ENCODE measurements around the gene FPR3.
"Not testable (repeated sequence)": the region's sequence is repeated elsewhere in the genome, so short reads cannot be mapped to it uniquely, and the experiment has no call there.

FPR3 gene

DNA sequence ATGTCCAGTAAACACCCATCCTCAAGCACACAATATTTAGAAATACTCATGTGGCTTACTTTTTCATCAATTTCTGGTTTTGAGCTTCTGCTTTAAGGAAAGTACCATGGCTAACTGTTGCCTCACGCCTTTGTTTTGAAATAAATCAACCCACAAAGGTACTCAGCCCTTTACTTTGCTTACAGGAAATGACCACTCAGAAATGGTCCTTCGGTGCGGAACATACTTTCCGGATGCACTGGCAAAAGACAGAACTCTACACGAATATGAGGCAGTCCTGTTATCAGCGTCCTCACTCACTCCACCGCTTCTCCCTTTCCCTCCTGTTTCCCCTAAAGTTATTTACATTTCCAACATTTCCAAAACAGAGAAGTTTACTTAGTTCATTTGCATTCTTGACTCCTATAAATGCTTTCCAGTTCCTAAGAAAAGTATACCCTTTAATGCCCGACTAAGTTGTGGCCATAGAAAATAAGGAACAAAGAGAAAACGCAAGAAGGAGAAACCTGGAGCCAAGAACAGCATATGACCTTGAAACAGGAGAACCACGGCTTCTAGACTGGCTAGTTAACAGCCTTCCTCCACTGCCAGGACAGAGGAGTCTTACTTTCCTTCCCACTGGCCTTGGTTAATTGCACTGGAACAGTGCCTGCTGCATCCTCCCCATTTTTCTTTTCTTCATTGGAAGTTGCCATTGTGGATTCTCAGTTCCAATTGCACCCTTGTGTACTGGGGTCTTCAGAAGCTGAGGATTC lies 23.4 kb upstream of the FPR3 start:
- DNase-seq (ENCODE audit: extremely low read depth, low read depth): no peak
- TF ChIP-seq, protein P1, sequence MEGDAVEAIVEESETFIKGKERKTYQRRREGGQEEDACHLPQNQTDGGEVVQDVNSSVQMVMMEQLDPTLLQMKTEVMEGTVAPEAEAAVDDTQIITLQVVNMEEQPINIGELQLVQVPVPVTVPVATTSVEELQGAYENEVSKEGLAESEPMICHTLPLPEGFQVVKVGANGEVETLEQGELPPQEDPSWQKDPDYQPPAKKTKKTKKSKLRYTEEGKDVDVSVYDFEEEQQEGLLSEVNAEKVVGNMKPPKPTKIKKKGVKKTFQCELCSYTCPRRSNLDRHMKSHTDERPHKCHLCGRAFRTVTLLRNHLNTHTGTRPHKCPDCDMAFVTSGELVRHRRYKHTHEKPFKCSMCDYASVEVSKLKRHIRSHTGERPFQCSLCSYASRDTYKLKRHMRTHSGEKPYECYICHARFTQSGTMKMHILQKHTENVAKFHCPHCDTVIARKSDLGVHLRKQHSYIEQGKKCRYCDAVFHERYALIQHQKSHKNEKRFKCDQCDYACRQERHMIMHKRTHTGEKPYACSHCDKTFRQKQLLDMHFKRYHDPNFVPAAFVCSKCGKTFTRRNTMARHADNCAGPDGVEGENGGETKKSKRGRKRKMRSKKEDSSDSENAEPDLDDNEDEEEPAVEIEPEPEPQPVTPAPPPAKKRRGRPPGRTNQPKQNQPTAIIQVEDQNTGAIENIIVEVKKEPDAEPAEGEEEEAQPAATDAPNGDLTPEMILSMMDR (IDR thresholded peaks at IDR 0.05; ENCODE audit: low read depth, low read length, missing control alignments): no peak
- no peak overlapping the region for H3K4me3 ChIP-seq (replicated peaks; ENCODE audit: low read depth, low read length)

DNA sequence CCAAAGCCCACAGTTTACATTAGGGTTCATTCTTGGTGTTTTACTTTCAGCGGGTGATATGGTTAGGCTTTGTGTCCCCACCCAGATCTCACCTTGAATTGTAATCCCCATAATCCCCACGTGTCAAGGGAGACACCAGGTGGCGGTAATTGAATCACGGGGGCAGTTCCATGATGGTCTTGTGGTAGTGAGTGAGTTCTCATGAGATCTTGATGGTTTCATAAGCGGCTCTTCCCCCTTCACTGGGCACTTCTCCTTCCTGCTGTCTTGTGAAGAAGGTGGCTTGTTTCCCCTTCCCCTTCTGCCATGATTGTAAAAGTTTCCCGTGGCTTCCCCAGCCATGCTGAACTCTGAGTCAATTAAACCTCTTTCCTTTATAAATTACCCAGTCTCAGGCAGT lies 22.0 kb upstream of the FPR3 start:
- DNase-seq (ENCODE audit: extremely low read depth, low read depth): no peak
- TF ChIP-seq, protein P1 (IDR thresholded peaks at IDR 0.05; ENCODE audit: low read depth, low read length, missing control alignments): no peak
- H3K4me3 ChIP-seq (replicated peaks; ENCODE audit: low read depth, low read length): no peak overlapping the region

DNA sequence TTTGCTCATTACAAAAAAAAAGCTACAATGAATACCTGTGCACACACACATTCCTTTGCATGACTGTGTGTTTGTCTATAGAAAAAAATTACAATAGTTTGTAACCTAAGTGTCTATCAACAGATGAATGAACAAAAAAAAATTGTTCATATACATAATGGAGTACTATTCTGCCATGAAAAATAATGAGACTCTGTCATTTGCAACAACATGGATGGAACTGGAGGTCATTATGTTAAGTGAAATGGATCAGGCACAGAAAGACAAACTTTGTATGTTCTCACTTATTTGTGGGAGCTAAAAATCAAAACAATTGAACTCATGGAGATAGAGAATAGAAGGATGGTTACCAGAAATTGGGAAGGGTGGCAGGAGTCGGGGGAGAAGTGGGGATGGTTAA lies 18.4 kb upstream of the FPR3 start:
- DNase-seq (ENCODE audit: extremely low read depth, low read depth); H3K4me3 ChIP-seq (replicated peaks; ENCODE audit: low read depth, low read length): not testable (repeated sequence)

DNA sequence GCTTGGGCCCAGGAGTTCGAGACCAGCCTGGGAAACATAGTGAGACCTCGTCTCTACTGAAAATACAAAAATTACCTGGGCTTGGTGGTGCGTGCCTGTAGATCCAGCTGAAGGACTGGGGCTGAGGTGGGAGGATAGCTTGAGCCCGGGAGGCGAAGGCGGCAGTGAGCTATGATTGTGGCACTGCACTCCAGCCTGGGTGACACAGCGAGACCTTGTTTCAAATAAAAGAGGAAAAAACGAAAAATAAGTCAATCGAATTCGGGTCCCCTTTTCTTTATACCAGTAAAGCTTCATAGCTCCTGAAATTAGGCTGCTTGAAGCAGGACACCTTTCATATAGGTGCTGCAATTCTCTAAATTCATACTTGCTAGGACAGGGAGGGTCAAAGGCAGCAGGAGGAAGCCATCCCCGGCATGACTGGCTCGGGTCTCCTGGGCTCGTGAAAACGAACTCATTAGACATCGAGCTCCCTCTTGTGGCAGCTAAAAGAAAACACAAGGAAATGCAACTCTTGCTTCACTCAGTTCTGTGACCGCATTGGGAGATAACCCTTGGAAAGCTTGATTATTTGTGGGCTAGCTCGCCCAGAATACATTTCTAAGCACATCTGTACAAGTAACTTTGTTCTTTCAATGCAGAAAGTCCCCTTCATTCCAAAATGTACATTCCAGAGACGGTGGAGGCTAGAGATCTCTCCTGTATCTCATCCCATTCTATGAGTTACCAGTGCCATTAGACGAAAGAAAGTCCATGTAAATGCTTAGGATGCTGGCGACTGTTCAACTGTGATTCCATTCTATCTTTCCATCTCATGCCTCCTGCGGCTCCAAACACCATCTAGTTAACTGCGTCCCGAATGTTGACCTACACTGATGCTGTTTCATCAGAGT lies 17.1 kb upstream of the FPR3 start:
- no peak overlapping the region for H3K4me3 ChIP-seq (replicated peaks; ENCODE audit: low read depth, low read length)
- peak; percentile 60 for DNase-seq (ENCODE audit: extremely low read depth, low read depth)
- TF ChIP-seq, protein P1 (IDR thresholded peaks at IDR 0.05; ENCODE audit: low read depth, low read length, missing control alignments): peak; percentile 61

DNA sequence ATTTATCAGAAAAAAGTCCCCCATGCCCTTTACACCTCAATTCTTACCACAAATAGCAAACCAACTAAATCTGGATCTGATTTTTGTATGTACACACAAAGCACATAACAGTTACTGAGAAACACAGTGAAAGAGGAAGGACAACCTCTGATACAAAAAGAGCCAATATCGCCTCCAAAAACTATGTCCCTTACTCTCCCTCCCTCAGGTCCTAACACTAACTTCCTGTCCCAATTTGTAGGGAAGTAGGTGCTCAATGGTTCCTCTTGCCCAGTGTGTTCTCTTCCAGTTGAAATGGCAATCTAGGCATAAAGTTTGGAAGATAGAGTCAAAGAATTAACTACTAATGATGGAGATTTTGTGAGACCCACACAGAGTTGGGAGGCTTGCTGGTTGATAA lies 15.8 kb upstream of the FPR3 start:
- no peak overlapping the region for H3K4me3 ChIP-seq (replicated peaks; ENCODE audit: low read depth, low read length)
- TF ChIP-seq, protein P1 (IDR thresholded peaks at IDR 0.05; ENCODE audit: low read depth, low read length, missing control alignments): no peak
- DNase-seq (ENCODE audit: extremely low read depth, low read depth): no peak

DNA sequence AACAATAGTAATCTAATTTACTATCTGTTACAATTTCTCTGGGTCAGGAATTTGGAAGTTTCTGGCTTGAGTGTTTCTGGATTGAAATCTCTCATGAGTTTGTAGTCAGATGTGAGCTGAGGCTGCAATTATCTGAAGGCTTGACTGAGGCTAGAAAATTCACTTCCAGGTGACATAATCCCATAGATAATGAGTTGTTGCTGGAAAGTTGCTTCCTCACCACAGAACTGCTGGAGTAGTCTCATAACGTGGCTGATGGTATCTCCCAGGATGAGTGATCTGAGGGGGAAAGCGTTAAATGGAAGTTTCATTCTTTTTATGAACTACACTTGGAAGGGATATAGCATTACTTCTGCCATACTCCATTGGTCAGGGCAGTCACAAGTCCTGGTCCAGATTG lies 15.3 kb upstream of the FPR3 start:
- TF ChIP-seq, protein P1 (IDR thresholded peaks at IDR 0.05; ENCODE audit: low read depth, low read length, missing control alignments): no peak
- no peak overlapping the region for H3K4me3 ChIP-seq (replicated peaks; ENCODE audit: low read depth, low read length)
- DNase-seq (ENCODE audit: extremely low read depth, low read depth): no peak

DNA sequence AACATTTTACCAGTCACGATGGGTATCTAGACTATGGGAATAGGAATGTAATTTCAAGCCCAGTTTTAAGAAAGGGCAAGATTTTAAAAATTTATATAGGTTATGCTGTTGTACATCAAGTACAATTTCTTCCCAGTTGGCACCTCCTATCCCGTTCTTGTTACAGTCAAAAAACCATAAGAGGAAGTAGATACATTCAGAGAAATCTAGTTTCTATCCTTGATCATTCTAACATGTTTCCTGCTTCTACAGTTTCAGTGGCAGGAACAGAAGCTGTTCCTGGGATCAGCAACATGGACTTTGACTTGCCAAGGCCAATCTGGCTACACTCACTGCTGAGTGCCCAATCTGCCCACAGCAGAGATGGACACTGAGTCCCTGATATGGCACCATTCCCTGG lies 14.7 kb upstream of the FPR3 start:
- TF ChIP-seq, protein P1 (IDR thresholded peaks at IDR 0.05; ENCODE audit: low read depth, low read length, missing control alignments): no peak
- no peak for DNase-seq (ENCODE audit: extremely low read depth, low read depth)
- no peak overlapping the region for H3K4me3 ChIP-seq (replicated peaks; ENCODE audit: low read depth, low read length)

All from HFF-Myc (cell line).